Middle frontal gyrus (tissue), 1 donor: Measurements from ENCODE around the gene GALM.

Experiments
- DNase-seq: peaks from one replicate; pipeline ENCODE4 v3.0.0-alpha.2; 2015; ENCODE audit warnings: low spot score; ENCODE audit errors: extremely low spot score

The GALM gene

GRCh38 chr2:38765551-38765950 lies 99.6 kb downstream of the GALM start:
- no peak for DNase-seq

- DNase-seq: no peak
Observed at GRCh38 chr2:38771632-38772031, 105.7 kb downstream of the GALM start.

GRCh38 chr2:38775097-38775920 lies 109.4 kb downstream of the GALM start:
- no peak for DNase-seq

- no peak for DNase-seq
Observed at GRCh38 chr2:38775921-38776225, 110.0 kb downstream of the GALM start.

GRCh38 chr2:38776531-38776930 lies 110.6 kb downstream of the GALM start:
- no peak for DNase-seq

GRCh38 chr2:38778687-38779082 lies 112.8 kb downstream of the GALM start:
- DNase-seq: no peak

- no peak for DNase-seq
Observed at GRCh38 chr2:38783586-38783985, 117.7 kb downstream of the GALM start.
